GM21390 (cell line): Measurements from ENCODE around the gene PRSS36.
"Not testable (repeated sequence)": the region's sequence is repeated elsewhere in the genome, so short reads cannot be mapped to it uniquely, and the experiment has no call there.

Experiments
- ATAC-seq: cut with Tn5 transposase; IDR thresholded peaks from one replicate; pipeline ENCODE4 v1.9.1; 2021; ENCODE audit not compliant: unreplicated experiment

PRSS36 gene

DNA sequence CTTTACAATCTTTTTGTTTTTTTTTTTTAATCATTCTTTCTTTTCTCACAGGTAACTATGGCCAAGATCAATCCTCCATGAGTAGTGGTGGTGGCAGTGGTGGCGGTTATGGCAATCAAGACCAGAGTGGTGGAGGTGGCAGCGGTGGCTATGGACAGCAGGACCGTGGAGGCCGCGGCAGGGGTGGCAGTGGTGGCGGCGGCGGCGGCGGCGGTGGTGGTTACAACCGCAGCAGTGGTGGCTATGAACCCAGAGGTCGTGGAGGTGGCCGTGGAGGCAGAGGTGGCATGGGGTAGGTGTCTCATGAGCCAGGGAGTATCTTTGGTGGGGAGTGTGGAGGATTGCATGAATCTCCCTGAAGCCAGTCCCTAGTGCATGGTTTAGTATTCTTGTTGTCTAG is 35.0 kb upstream of the PRSS36 start:
- no peak for ATAC-seq

DNA sequence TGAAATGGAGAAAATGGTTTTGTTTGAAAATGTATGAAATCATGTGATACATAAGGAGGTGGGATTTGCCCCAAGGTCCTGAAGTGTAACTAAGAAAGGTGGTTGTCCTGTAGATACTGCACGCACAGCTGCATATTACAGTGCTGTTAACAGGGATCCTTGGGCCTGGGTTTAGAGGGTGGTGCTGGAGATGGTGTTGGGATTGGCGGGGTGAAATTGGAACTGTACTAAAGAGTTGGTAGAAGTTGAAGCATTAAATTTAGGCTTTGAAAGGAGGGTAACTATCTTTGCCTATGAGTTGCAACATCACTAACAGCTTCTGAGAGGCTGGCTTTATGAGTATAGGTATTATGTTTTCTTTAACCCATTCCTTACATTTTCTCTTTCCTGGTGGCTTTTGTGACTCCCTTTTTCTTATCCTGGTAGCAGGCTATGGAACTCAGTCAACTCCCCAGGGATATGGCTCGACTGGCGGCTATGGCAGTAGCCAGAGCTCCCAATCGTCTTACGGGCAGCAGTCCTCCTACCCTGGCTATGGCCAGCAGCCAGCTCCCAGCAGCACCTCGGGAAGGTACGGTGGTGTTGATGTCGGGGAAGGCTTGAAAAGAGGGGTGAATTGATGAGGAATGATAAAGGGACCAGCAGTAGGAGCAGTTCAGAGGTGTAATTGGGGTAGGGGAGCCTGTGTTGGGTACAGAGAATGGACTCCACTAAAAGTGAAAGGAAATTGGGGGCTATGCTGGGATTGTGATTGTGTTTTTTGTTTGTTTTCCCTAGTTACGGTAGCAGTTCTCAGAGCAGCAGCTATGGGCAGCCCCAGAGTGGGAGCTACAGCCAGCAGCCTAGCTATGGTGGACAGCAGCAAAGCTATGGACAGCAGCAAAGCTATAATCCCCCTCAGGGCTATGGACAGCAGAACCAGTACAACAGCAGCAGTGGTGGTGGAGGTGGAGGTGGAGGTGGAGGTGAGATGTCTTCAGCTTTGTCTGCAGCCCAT is 33.9 kb upstream of the PRSS36 start:
- no peak for ATAC-seq

- no peak for ATAC-seq
These were observed 32.5 kb upstream of the PRSS36 start for GRCh38 chr16:31182391-31182790.

- ATAC-seq = no peak
These were observed 31.4 kb upstream of the PRSS36 start for GRCh38 chr16:31181102-31181830.

DNA sequence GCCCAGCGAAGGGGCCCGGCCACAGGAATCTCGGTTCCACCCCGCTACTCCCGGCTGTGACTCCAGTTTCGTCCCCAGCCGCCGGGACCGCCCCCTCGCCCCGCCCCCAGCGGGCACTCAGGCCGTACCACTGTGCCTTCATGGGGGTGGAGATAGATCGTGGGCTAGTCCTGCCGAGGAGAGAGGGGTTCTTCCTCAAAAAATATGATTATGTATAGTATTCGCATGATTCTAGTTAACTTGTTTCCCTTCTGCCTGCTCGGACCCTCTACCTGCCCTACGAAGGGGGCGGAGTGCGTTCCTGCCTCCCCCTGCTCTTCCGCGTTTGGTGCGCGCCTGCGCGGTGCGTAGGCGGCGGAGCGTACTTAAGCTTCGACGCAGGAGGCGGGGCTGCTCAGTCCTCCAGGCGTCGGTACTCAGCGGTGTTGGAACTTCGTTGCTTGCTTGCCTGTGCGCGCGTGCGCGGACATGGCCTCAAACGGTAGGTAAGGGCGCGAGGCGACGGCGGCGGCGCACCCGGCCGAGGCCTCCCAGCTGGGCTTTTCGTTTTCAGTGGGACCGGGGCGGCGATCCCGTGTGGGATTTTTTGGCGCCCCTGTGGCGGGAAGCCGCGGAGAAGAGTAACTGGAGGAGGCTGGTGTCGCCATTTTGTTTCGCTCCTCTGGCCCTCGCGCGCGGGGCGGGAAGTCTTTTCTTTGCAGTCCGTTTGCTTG is 30.0 kb upstream of the PRSS36 start, which contains the start of gene FUS:
Gene FUS (plus strand): TSS at position 393 of the 713 bp plus-strand sequence. CDS start 76 bp downstream, at position 469.
- peak; percentile 50 for ATAC-seq

GRCh38 chr16:31179219-31179746 is 29.4 kb upstream of the PRSS36 start:
- peak; percentile 1 for ATAC-seq

DNA sequence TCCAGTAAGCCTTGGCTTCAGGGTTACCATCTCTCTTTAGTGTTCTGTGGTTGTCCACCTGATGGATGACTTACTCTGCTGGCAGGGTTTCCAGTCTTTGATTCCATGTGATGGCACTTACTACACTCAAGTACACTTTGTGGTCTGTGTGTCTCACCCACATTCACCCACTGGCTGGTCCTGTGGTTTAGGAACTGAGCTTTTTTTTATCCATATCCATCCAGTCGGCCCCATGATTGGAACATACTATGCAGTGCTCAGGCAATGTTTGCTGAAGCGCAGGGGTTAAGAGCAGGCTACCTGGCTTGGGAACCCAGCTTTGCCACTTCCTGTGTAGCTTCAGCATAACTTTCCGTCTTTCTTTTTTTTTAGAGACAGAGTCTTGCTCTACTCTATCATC is 27.3 kb upstream of the PRSS36 start:
- no peak for ATAC-seq

DNA sequence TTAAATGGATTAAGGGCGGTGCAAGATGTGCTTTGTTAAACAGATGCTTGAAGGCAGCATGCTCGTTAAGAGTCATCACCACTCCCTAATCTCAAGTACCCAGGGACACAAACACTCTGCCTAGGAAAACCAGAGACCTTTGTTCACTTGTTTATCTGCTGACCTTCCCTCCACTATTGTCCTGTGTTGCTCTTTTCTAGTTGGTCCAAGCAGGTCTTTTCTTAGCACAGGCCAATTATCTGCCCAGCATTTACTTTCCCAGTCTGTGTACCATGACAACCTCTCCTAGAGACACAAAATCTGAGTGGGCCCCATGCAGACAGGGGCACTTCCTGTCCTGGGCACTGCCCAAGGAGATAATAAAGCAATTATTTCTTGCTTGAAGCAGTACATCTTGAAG is 20.2 kb upstream of the PRSS36 start:
- not testable (repeated sequence) for ATAC-seq

DNA sequence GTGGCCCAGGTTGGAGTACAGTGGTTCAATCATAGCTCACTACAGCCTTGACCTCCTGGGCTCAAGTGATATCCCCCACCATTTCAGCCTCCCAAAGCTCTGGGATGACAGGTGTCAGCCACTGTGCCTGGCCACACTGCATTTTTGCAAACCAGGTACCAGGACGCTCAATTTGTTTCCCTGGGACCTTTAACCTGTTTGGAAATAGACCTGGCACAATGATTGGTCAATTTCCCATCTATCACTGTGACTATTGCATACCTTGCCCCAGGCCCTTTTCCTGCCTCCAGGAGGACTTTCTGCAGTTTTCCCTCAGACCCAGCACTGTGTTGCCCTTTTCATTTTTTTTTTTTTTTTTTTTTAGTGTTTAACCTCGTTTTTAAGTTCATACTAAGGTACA is 19.0 kb upstream of the PRSS36 start:
- no peak for ATAC-seq

DNA sequence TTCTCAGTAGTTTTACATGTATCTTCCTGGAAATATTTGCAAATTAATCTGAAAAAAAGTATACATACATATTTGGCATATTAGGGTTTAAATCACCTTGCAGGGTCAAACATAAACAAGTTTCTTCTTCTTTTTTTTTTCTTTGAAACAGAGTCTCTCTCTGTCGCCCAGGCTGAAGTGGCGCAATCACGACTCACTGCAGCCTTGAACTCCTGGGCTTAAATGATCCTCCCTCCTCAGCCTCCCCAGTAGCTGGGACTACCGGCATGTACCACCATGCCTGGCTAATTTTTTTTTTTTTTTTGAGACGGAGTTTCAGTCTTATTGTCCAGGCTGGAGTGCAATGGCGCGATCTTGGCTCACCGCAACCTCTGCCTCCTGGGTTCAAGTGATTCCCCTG is 17.4 kb upstream of the PRSS36 start:
- ATAC-seq = no peak

DNA sequence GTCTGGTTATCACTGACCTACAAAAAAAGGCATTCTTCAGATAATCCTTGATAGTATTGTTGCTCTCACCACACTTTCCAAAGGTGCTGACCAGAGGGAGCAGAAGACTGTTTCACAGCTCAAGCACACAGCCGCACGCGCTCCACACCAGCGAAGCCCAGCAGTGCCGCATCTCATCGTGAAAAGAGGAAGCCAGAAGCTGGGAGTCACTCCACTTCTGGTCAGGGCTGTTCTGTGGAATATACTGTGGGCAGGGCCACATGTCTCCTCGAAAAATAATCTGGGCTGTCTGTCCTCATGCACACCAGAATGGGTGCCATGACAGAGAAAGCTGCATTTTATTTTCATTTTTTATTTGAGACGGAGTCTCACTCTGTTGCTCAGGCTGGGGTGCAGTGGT is 7.3 kb upstream of the PRSS36 start:
- ATAC-seq = no peak

DNA sequence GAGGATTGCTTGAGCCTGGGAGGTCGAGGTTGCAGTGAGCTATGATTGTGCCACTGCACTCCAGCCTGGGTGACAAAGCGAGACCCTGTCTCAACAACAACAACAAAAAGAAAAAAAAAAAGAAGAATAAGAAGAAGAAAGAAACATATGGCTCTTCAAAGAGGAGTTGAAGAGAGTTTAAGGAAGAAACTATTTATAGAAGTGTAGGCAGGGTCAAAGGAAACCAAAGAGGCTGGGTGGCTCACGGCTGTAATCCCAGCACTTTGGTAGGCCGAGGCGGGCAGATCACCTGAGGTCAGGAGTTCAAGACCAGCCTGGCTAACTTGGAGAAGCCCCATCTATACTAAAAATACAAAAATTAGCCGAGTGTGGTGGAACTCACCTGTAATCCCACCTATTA is 1.1 kb upstream of the PRSS36 start:
- not testable (repeated sequence) for ATAC-seq

- ATAC-seq = no peak
These were observed 534 bp downstream of the PRSS36 start for GRCh38 chr16:31149332-31149731.

DNA sequence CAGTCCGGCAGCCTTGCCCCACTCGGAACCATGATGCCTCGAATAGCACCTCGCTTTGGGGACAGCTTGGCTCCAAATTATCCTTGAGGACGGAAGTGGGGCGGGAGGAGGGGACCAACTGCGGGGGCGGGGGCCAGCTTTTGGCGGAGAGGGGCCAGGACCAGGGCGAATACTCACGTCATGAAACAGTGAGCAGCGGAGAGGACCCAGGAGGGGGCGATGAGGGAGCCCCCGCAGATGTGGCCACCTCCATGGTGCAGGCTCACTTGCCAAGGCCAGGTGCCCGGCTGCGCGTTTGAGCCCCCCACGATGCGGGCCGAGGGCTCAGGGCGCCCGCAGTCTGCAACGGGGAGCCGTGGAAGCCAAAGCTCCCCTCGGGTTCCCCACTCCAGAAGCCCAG is 970 bp downstream of the PRSS36 start:
- ATAC-seq = no peak

DNA sequence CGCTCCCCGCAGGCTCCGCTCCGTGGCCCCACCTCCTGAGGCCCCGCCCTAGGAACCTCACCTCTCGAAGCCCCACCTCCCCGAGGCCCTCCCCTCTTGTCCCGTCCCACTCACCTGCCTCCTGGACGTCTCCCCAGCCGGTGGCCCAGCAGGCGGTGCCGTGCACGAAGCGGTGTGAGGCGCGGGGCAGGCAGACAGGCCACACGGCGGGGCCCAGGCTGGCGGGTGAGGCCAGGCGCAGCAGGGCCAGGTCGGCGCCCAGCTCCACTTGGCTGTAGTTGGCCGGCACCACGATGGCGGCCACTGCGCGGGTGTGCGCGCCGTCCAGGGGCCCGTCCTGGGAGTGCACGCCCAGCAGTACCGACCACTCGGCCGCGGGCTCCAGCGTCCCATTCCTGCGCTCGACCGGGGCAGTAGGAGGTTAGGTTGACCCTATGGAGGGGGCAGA is 1.6 kb downstream of the PRSS36 start:
- ATAC-seq = no peak

- no peak for ATAC-seq
These were observed 2.3 kb downstream of the PRSS36 start for GRCh38 chr16:31147574-31147973.

DNA sequence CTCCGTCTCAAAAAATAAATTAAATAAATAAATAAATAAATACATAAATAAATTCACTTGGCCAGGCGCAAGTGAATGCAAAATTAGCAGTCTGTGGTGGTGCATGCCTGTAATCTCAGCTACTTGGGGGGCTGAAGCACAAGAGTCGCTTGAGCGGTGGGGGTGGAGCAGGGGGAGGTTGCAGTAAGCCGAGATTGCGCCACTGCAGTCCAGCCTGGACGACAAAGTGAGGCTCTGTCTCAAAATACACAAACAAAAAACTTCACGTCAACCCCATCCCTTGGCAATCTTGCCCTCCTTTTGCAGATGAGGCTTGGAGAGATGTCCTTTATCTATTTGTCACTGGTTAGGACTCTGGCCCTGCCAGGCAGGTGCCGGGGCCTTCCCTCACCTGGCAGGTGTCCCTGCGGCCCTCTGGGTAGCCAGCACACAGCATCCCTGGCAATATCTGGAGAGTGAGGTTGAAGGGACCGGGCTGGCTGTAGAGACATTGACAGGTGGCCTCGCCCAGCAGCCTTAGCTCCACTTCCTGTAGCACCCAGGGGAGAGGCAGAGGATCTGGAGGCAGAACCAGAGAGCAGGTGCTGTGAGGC is 4.4 kb downstream of the PRSS36 start:
- no peak for ATAC-seq

GRCh38 chr16:31144418-31144817 is 5.4 kb downstream of the PRSS36 start:
- ATAC-seq = not testable (repeated sequence)

GRCh38 chr16:31143694-31144148 is 6.1 kb downstream of the PRSS36 start:
- ATAC-seq = no peak

DNA sequence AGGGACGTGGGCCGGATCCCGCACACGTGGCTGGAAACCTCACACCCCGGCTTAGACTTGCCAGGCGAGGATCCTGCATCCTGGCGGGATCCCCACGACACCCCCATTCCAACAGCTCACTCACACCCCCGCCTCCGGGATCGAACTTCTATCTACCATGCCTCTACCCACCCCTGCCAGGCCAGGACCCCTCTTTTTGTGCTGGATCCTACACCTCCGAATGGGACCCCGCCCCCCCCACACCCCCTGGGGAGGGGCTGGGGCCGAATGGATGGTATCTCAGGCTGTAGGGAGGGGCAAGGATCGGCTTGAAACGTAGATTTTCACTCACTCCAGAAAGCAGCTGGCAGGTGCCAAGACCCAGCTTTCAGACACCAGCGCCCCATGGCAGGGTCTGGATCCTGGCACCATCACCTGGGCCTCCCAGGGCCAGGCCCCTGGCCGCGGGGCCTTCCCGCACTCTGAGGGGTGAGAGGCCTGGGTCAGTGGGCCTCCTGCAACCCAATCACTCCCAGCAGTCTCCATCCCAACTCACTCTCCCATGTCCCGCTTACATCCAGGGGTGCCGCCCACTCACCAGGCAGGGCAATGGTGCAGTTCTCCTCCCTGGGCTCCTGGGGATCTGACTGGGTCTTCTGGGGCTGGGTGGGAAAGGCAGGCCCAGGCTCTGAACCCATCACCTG is 6.7 kb downstream of the PRSS36 start:
- no peak for ATAC-seq
